GM12878 (cell line): ENCODE results near the gene NPAS2. TPM values are rescaled to one million over a fixed set of nuclear protein-coding genes. Genes with fewer than 3 reads are reported as not detected.

ENCODE experiments used
- ATAC-seq: fragments of 200-7000 bp; cut with Tn5 transposase; 3 replicates; pipeline ENCODE4 v1.9.1; 2020; ENCODE audit warnings: mild to moderate bottlenecking, moderate library complexity
- BruUV-seq: library from RNA; stranded (reverse); fragments of 400-500 nt; replicated peaks from 2 replicates; lab custom pipeline; 2021; lab: Mats Ljungman, UMichigan
- CTCF ChIA-PET: fragments of 300-600 bp; sonication (Branson Sonifier 250); formaldehyde crosslinking; extraction: SDS; loops from one replicate; lab custom pipeline; 2021; ENCODE audit warnings: inconsistent platforms; lab: Yijun Ruan, JAX
- POLR2A ChIA-PET: fragments of 350-600 bp; formaldehyde crosslinking; extraction: SDS; loops from one replicate; lab custom pipeline; 2021; ENCODE audit warnings: inconsistent platforms; lab: Charles Lee
- RAD21 ChIA-PET: fragments of 300-600 bp; sonication (Branson Sonifier 250); formaldehyde crosslinking; loops from one replicate; lab custom pipeline; 2023; ENCODE audit warnings: antibody characterized with exemption; ENCODE audit not compliant: unreplicated experiment; lab: Charles Lee
- SMC1A ChIA-PET: fragments of 300-600 bp; sonication (Branson Sonifier 250); formaldehyde crosslinking; loops from one replicate; lab custom pipeline; 2023; ENCODE audit not compliant: unreplicated experiment, uncharacterized antibody; lab: Charles Lee
- DNase-seq: peaks from one replicate; pipeline ENCODE4 v3.0.0-alpha.2; 2011; ENCODE audit warnings: low read depth, low spot score
- FAIRE-seq: peaks from 3 replicates; lab custom pipeline; 2011; peaks lifted over from hg19 to GRCh38; lab: Jason Lieb, UNC
- H2AFZ ChIP-seq: 2 replicates; pipeline ENCODE4 v1.6.0; 2011; ENCODE audit warnings: low read depth, low read length, control low read depth; ENCODE audit not compliant: control insufficient read depth
- H3K27ac ChIP-seq: 2 replicates; pipeline ENCODE4 v1.5.1; 2011; ENCODE audit warnings: control low read depth; ENCODE audit not compliant: control insufficient read depth, insufficient read depth
- H3K27me3 ChIP-seq, 2 experiments: replicated peaks in 1 of 2; 2 replicates each; pipeline versions ENCODE4 v1.6.0 to v1.6.1; 2011; ENCODE audit warnings: low read length in 1 of 2; ENCODE audit not compliant: control insufficient read depth in 2 of 2, insufficient read depth in 2 of 2
- H3K36me3 ChIP-seq, 2 experiments: 2 replicates each; pipeline ENCODE4 v1.5.1; 2011; ENCODE audit warnings: low read length in 1 of 2; ENCODE audit not compliant: control insufficient read depth in 2 of 2, insufficient read depth in 2 of 2
- H3K4me1 ChIP-seq: 2 replicates; pipeline ENCODE4 v1.6.1; 2011; ENCODE audit warnings: mild to moderate bottlenecking, low read length, moderate library complexity, mixed read lengths; ENCODE audit not compliant: control insufficient read depth, insufficient read depth
- H3K4me2 ChIP-seq: 2 replicates; pipeline ENCODE4 v1.6.0; 2011; ENCODE audit warnings: control low read depth; ENCODE audit not compliant: control insufficient read depth, insufficient read depth
- H3K4me3 ChIP-seq: fragments of 200-600 bp; sonication (generic); 2 replicates; pipeline ENCODE4 v1.5.1; 2016
- H3K79me2 ChIP-seq: 2 replicates; pipeline ENCODE4 v1.6.0; 2011; ENCODE audit warnings: low read length; ENCODE audit not compliant: control insufficient read depth, insufficient read depth
- H3K9ac ChIP-seq: 2 replicates; pipeline ENCODE4 v1.8.0; 2011; ENCODE audit warnings: low read length, control low read depth, mixed read lengths; ENCODE audit not compliant: control insufficient read depth, insufficient read depth
- H3K9me3 ChIP-seq: replicated peaks from 3 replicates; pipeline ENCODE4 v1.5.1; 2011; ENCODE audit warnings: mild to moderate bottlenecking, low read length; ENCODE audit not compliant: control insufficient read depth, insufficient read depth
- H4K20me1 ChIP-seq: 2 replicates; pipeline ENCODE4 v1.6.0; 2011; ENCODE audit not compliant: control insufficient read depth, insufficient read depth
- CREM ChIP-seq: IDR thresholded peaks from 2 replicates; pipeline ENCODE4 v1.6.1; 2014; ENCODE audit warnings: antibody characterized with exemption, low read depth
- EP300 ChIP-seq, 2 experiments: fragments of 150-350 bp in 1 of 2; IDR thresholded peaks; 2 replicates each; pipeline ENCODE4 v1.6.1; 2011 to 2012; ENCODE audit warnings: low read depth in 2 of 2, low read length in 2 of 2, borderline replicate concordance in 1 of 2, improper control_type of control experiment in 1 of 2, inconsistent platforms in 1 of 2; ENCODE audit not compliant: control insufficient read depth in 1 of 2
- ETV6 ChIP-seq, 2 experiments: fragments of 450-650 bp in 1 of 2; IDR thresholded peaks in 1 of 2; conservative IDR thresholded peaks in 1 of 2; 2 replicates each; pipeline ENCODE4 v1.6.1; 2014; ENCODE audit warnings: antibody characterized with exemption in 1 of 2, borderline replicate concordance in 1 of 2, low read depth in 1 of 2, mild to moderate bottlenecking in 1 of 2, moderate library complexity in 1 of 2
- FOS ChIP-seq: IDR thresholded peaks from 3 replicates; pipeline ENCODE4 v1.6.1; 2011; ENCODE audit warnings: borderline replicate concordance; ENCODE audit not compliant: insufficient read length; ENCODE audit errors: extremely low read depth
- HDAC6 ChIP-seq: fragments of 200-600 bp; sonication (generic); IDR thresholded peaks from one replicate; pipeline ENCODE4 v1.8.0; 2017; ENCODE audit warnings: antibody characterized with exemption; ENCODE audit not compliant: unreplicated experiment
- IKZF1 ChIP-seq: fragments of 450-650 bp; conservative IDR thresholded peaks from 2 replicates; pipeline ENCODE4 v1.6.1; 2017; ENCODE audit warnings: antibody characterized with exemption, mild to moderate bottlenecking
- KLF5 ChIP-seq: fragments of 450-650 bp; IDR thresholded peaks from 2 replicates; pipeline ENCODE4 v1.6.1; 2014; ENCODE audit warnings: mild to moderate bottlenecking; ENCODE audit not compliant: partially characterized antibody
- LARP7 ChIP-seq: fragments of 450-650 bp; IDR thresholded peaks from 2 replicates; pipeline ENCODE4 v1.6.1; 2017; ENCODE audit warnings: mild to moderate bottlenecking
- MTA3 ChIP-seq: IDR thresholded peaks from 2 replicates; pipeline ENCODE4 v1.6.1; 2012; ENCODE audit warnings: low read length, inconsistent platforms, borderline replicate concordance
- PAX8 ChIP-seq: fragments of 450-650 bp; IDR thresholded peaks from 2 replicates; pipeline ENCODE4 v1.6.1; 2017; ENCODE audit warnings: mild to moderate bottlenecking, moderate library complexity
- PRDM15 ChIP-seq: fragments of 450-650 bp; formaldehyde crosslinking; IDR thresholded peaks from 2 replicates; pipeline ENCODE4 v1.4.0; 2020; ENCODE audit warnings: mild to moderate bottlenecking, moderate library complexity
- RBBP5 ChIP-seq: fragments of 200-600 bp; sonication (generic); conservative IDR thresholded peaks from 2 replicates; pipeline ENCODE4 v1.6.1; 2016
- STAT1 ChIP-seq: fragments of 450-650 bp; conservative IDR thresholded peaks from 2 replicates; pipeline ENCODE4 v1.6.1; 2014; ENCODE audit warnings: antibody characterized with exemption, mild to moderate bottlenecking
- WGBS: methylation state at CpG from one replicate; pipeline ENCODE4 v1.1.6; 2016; ENCODE audit warnings: low lambda C conversion rate; ENCODE audit not compliant: insufficient replicate concordance, insufficient coverage; ENCODE audit errors: missing lambda C conversion rate; 5-methylcytosine and 5-hydroxymethylcytosine counted together
- in situ Hi-C: fragments of 300-500 bp; cut with MboI; formaldehyde crosslinking; loops from 9 replicates; pipeline ENCODE4 v1.14.3; 2018; ENCODE audit warnings: mixed read lengths
- intact Hi-C: fragments of 100-400 bp; cut with micrococcal nuclease; formaldehyde crosslinking; loops from one replicate; pipeline ENCODE4 v1.14.2; 2022; ENCODE audit not compliant: unreplicated experiment
- polyA plus RNA-seq, 11 experiments: library from polyadenylated mRNA; depleted of rRNA in 4 of 11; unstranded in 6 of 11; stranded (reverse) in 5 of 11; fragments of >200 nt; fragmentation: Nextera tagmentation in 4 of 11; fragmentation: Illumina TruSeq in 1 of 11; extraction: Ambion mirVana in 4 of 11; extraction: Trizol in 1 of 11; gene quantifications; 1 replicate in 1 of 11; 2 replicates in 10 of 11; pipeline versions ENCODE4 v1.2.1 to v1.2.3, GENCODE V29; 2011 to 2016; ENCODE audit warnings: inconsistent platforms in 2 of 11, missing spikeins in 2 of 11, low read depth in 1 of 11
- total RNA-seq, 4 experiments: library from RNA; depleted of rRNA in 3 of 4; stranded (reverse); fragments of >200 nt in 3 of 4; fragmentation: Illumina TruSeq in 1 of 4; extraction: Trizol in 1 of 4; gene quantifications; 2 replicates each; pipeline versions ENCODE4 v1.2.1 to v1.2.3, GENCODE V29; 2013 to 2021
- TF ChIP-seq, protein P1 (sequence below): fragments of 450-650 bp; IDR thresholded peaks from 2 replicates; pipeline ENCODE4 v1.6.1; 2017; ENCODE audit warnings: low read depth, mild to moderate bottlenecking, moderate library complexity

The NPAS2 gene
- total and polyA plus RNA-seq, 10 of the 15 experiments (the other 5 are each of a cell fraction or from before 2014, with no cell fraction given), result 0.08 TPM; not detected in 9

DNA sequence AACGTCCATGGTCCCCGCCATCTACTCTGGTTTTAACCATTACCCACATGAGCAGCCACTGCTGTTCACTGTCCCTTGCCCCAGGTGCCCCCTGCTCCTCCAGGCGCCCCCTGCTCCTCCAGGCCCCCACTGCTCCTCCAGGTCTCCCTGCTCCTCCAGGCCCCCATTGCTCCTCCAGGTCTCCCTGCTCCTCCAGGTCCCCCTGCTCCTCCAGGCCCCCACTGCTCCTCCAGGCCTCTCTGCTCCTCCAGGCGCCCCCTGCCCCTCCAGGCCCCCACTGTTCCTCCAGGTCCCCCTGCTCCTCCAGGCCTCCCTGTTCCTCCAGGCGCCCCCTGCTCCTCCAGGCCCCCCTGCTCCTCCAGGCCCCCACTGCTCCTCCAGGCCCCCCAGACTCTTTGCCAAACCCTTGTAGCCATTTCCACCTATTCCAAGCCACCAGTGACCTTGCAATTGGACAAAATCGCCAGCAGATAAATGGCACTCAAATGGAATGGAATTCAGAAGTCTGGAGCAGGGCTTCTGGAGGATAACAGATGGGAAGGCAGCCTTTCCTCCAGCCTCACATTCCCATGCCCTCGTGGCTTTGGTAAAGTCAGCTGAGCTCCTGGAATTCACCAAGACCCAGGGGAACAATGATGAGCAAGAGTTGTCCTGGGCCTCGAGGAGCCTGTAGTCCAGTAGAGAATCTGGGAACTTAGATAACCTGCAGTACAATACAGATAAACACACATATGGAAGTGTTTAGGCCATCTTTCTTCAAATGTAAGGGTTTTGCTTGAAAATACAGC is 168.9 kb downstream of the NPAS2 start:
- no peak overlapping the region for H3K9ac ChIP-seq
- H2AFZ ChIP-seq, result no peak overlapping the region
- BruUV-seq, result no TSS peak
- no peaks in the 10 kb centered on the region for H3K27me3 ChIP-seq
- H3K36me3 ChIP-seq, result no peaks in the 10 kb centered on the region
- SMC1A ChIA-PET, result interaction anchor here (1.0 kb wide), 1 partner anchor 563 kb away, joined by 3 read pairs; no protein-coding TSS in a partner anchor
- DNase-seq (no peak), ATAC-seq (no peak), FAIRE-seq (no peak)
- no peak overlapping the region for H3K4me2 ChIP-seq
- intact Hi-C loops, result loop anchor here (5.0 kb wide), 1 partner anchor 727 kb away; no protein-coding TSS in a partner anchor
- no peaks in the 10 kb centered on the region for H3K4me1 ChIP-seq
- POLR2A ChIA-PET, result no interaction called here
- in situ Hi-C loops, result loop anchor here (10.0 kb wide), 3 partner anchors 254 to 724 kb away; no protein-coding TSS in a partner anchor
- no peaks in the 10 kb centered on the region for H3K9me3 ChIP-seq
- RAD21 ChIA-PET, result interaction anchor here (0.7 kb wide), 1 partner anchor 145 kb away, joined by 3 read pairs; no protein-coding TSS in a partner anchor
- H4K20me1 ChIP-seq, result no peaks in the 10 kb centered on the region
- no peak overlapping the region for H3K27ac ChIP-seq
- CTCF ChIA-PET, result interaction anchor here (1.1 to 6.5 kb wide), 2 partner anchors 382 to 726 kb away, joined by 3 to 73 read pairs; no protein-coding TSS in a partner anchor
- H3K79me2 ChIP-seq, result no peaks in the 10 kb centered on the region
- TF ChIP-seq, protein P1, sequence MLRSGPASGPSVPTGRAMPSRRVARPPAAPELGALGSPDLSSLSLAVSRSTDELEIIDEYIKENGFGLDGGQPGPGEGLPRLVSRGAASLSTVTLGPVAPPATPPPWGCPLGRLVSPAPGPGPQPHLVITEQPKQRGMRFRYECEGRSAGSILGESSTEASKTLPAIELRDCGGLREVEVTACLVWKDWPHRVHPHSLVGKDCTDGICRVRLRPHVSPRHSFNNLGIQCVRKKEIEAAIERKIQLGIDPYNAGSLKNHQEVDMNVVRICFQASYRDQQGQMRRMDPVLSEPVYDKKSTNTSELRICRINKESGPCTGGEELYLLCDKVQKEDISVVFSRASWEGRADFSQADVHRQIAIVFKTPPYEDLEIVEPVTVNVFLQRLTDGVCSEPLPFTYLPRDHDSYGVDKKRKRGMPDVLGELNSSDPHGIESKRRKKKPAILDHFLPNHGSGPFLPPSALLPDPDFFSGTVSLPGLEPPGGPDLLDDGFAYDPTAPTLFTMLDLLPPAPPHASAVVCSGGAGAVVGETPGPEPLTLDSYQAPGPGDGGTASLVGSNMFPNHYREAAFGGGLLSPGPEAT, result no peak
- no peak for TF ChIP-seq PAX8
- TF ChIP-seq RBBP5, result no peak
- no peak for TF ChIP-seq KLF5
- TF ChIP-seq IKZF1, result no peak
- no peak for TF ChIP-seq FOS
- TF ChIP-seq HDAC6, result no peak
- no peak for TF ChIP-seq LARP7
- no peak for TF ChIP-seq CREM
- no peak for TF ChIP-seq PRDM15 (CRISPR knock-in tag)
- no peak for TF ChIP-seq ETV6 (conservative IDR thresholded peaks at IDR 0.05 in 1 of 2, IDR thresholded peaks at IDR 0.05 in 1 of 2; ENCODE audit: borderline replicate concordance in 1 of 2, low read depth in 1 of 2)
- TF ChIP-seq MTA3, result no peak
- TF ChIP-seq EP300 (IDR thresholded peaks at IDR 0.05; ENCODE audit: borderline replicate concordance in 1 of 2, control insufficient read depth in 1 of 2, low read depth in 2 of 2, low read length in 2 of 2), result no peak
- TF ChIP-seq STAT1, result no peak
- TF ChIP-seq, all 136 proteins: peak for 0
- 7% methylated on average over 5 of the region's 8 CpGs for WGBS
- no peak overlapping the region for H3K4me3 ChIP-seq
